Body of pancreas (tissue), 4 donors: ENCODE measurements around the gene NSUN2.

Experiments used
- POLR2A ChIP-seq, 3 donors: fragments of 450-650 bp; IDR thresholded peaks; one replicate each; pipeline ENCODE4 v1.6.1; 2016; ENCODE audit warnings: antibody characterized with exemption in 3 of 3, mild to moderate bottlenecking in 2 of 3
- TF ChIP-seq, protein P1 (sequence below), 7 experiments: fragments of 450-650 bp in 4 of 7; fragments of 200-600 bp in 3 of 7; sonication (generic) in 3 of 7; IDR thresholded peaks; one replicate each; pipeline ENCODE4 v1.5.1; 2016 to 2019; ENCODE audit warnings: antibody characterized with exemption in 7 of 7

DNA sequence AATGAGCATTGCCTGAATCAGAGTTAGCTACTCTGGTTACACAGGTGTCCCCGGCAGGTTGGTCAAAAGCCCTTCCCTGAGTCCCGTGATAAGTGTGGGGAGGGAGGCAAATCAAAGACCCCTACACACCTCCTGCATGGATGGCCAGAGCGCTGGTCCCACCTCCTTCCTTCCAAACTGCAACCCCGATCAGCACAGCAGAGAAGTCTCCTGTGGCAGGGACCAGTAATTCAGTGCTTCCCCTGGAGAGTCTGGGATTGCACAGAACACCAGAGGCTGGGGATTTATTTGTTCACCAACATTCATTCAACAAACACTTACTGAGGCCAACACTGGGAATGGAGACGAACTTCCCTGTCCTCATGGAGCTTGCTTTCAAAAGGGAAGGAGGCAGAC is 46.2 kb downstream of the NSUN2 start:
- TF ChIP-seq, protein P1, sequence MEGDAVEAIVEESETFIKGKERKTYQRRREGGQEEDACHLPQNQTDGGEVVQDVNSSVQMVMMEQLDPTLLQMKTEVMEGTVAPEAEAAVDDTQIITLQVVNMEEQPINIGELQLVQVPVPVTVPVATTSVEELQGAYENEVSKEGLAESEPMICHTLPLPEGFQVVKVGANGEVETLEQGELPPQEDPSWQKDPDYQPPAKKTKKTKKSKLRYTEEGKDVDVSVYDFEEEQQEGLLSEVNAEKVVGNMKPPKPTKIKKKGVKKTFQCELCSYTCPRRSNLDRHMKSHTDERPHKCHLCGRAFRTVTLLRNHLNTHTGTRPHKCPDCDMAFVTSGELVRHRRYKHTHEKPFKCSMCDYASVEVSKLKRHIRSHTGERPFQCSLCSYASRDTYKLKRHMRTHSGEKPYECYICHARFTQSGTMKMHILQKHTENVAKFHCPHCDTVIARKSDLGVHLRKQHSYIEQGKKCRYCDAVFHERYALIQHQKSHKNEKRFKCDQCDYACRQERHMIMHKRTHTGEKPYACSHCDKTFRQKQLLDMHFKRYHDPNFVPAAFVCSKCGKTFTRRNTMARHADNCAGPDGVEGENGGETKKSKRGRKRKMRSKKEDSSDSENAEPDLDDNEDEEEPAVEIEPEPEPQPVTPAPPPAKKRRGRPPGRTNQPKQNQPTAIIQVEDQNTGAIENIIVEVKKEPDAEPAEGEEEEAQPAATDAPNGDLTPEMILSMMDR (IDR thresholded peaks at IDR 0.05), result no peak
- TF ChIP-seq POLR2A (IDR thresholded peaks at IDR 0.05), result no peak
